K562 (cell line): ENCODE results near the gene ZNF593OS. TPM values are rescaled to one million over a fixed set of nuclear protein-coding genes. Genes with fewer than 3 reads are reported as not detected.

ENCODE experiments used
- ARID1B ChIP-seq: fragments of 450-650 bp; IDR thresholded peaks from 2 replicates; pipeline ENCODE4 v1.6.1; 2016; ENCODE audit warnings: antibody characterized with exemption, mild to moderate bottlenecking, inconsistent platforms
- ATF2 ChIP-seq: sonication (generic); formaldehyde crosslinking; IDR thresholded peaks from 2 replicates; pipeline ENCODE4 v1.8.1; 2022; ENCODE audit warnings: missing genetic modification reagents
- BACH1 ChIP-seq: fragments of 200-800 bp; sonication (Bioruptor generic); IDR thresholded peaks from 2 replicates; pipeline ENCODE4 v1.6.1; 2016; ENCODE audit warnings: missing genetic modification characterization, missing compliant biosample characterization
- GTF2A2 ChIP-seq: IDR thresholded peaks from 2 replicates; pipeline ENCODE4 v1.6.1; 2016; ENCODE audit warnings: mild to moderate bottlenecking, missing genetic modification characterization, missing compliant biosample characterization
- PRDM10 ChIP-seq: fragments of 450-650 bp; IDR thresholded peaks from 2 replicates; pipeline ENCODE4 v1.6.1; 2018; ENCODE audit not compliant: partially characterized antibody
- PYGO2 ChIP-seq: fragments of 450-650 bp; IDR thresholded peaks from 2 replicates; pipeline ENCODE4 v1.6.1; 2016; ENCODE audit warnings: mild to moderate bottlenecking, missing genetic modification characterization, moderate library complexity, missing compliant biosample characterization
- ZNF316 ChIP-seq: fragments of 450-650 bp; IDR thresholded peaks from 2 replicates; pipeline ENCODE4 v1.6.1; 2016
- ZNF740 ChIP-seq, 3 experiments: fragments of 200-800 bp in 1 of 3; sonication (Bioruptor generic) in 1 of 3; sonication (generic) in 1 of 3; formaldehyde crosslinking in 1 of 3; IDR thresholded peaks; 2 replicates each; pipeline versions ENCODE4 v1.6.1 to v1.8.0; 2016 to 2022; ENCODE audit warnings: mild to moderate bottlenecking in 2 of 3, missing compliant biosample characterization in 2 of 3, missing genetic modification characterization in 2 of 3, missing genetic modification reagents in 1 of 3
- ZNF75A ChIP-seq: fragments of 450-650 bp; formaldehyde crosslinking; IDR thresholded peaks from 2 replicates; pipeline ENCODE4 v1.4.0; 2020; ENCODE audit warnings: mild to moderate bottlenecking
- polyA plus RNA-seq, 8 experiments: library from polyadenylated mRNA; depleted of rRNA in 4 of 8; stranded (reverse) in 5 of 8; unstranded in 3 of 8; fragments of >200 nt; fragmentation: Nextera tagmentation in 2 of 8; fragmentation: Illumina TruSeq in 1 of 8; extraction: Ambion mirVana in 2 of 8; extraction: Trizol in 1 of 8; gene quantifications; 2 replicates each; pipeline versions ENCODE4 v1.2.1 to v1.2.3, GENCODE V29; 2011 to 2014; ENCODE audit warnings: inconsistent platforms in 1 of 8, missing spikeins in 1 of 8
- total RNA-seq, 7 experiments: library from RNA; depleted of rRNA in 6 of 7; stranded (reverse); fragments of >200 nt in 6 of 7; fragmentation: Illumina TruSeq in 2 of 7; extraction: Trizol in 2 of 7; gene quantifications; 2 replicates each; pipeline versions ENCODE4 v1.2.1 to v1.2.3, GENCODE V29; 2011 to 2021; ENCODE audit warnings: low replicate concordance in 1 of 7
- TF ChIP-seq, protein P1 (sequence below): fragments of 450-650 bp; formaldehyde crosslinking; IDR thresholded peaks from 2 replicates; pipeline ENCODE4 v1.4.0; 2020; ENCODE audit warnings: mild to moderate bottlenecking, moderate library complexity

The ZNF593OS gene
- total and polyA plus RNA-seq, 9 of the 15 experiments (the other 6 are each of a cell fraction or from before 2014, with no cell fraction given) = 0.24 to 0.27 TPM; not detected in 7

DNA sequence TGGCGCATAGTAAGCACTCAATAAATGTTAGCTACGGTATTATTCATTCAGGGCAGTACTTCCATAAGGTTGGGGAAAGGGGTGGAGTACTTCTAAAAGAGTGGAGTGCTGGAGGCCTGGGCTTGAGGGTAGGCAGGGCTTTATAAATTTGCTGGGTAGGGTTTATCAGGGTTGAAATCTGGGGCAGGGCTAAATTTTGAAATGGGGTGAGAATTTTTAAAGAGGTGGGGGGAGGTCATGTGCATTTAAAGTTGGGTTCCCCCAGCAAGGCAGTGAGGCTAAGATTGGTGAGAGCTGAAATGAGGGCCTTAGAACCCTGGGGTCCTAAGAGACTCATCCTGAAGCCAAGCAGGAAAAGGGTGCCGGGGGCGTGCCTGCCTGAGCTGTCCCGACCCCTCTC lies 28.8 kb upstream of the ZNF593OS start (continued):
- TF ChIP-seq PYGO2 (tag) = no peak
- TF ChIP-seq ATF2 (CRISPR knock-in tag) = no peak
- no peak for TF ChIP-seq ZNF75A (CRISPR knock-in tag)
- no peak for TF ChIP-seq ARID1B
- TF ChIP-seq GTF2A2 (tag) = 0 out of 2 replicates have a peak, but pooled peaks have one; percentile 29
- peak; percentile 28; the same call in 1 of the 2 replicates for TF ChIP-seq ZNF316
- TF ChIP-seq PRDM10 = peak; percentile 74
- no peak for TF ChIP-seq ZNF740 (CRISPR knock-in tag; IDR thresholded peaks at IDR 0.05)
- 0 out of 4 replicates have a peak, but pooled peaks of 1 of the 2 experiments have one; percentile 17 for TF ChIP-seq ZNF740 (tag; IDR thresholded peaks at IDR 0.05)
- TF ChIP-seq, protein P1, sequence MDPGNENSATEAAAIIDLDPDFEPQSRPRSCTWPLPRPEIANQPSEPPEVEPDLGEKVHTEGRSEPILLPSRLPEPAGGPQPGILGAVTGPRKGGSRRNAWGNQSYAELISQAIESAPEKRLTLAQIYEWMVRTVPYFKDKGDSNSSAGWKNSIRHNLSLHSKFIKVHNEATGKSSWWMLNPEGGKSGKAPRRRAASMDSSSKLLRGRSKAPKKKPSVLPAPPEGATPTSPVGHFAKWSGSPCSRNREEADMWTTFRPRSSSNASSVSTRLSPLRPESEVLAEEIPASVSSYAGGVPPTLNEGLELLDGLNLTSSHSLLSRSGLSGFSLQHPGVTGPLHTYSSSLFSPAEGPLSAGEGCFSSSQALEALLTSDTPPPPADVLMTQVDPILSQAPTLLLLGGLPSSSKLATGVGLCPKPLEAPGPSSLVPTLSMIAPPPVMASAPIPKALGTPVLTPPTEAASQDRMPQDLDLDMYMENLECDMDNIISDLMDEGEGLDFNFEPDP = 0 out of 2 replicates have a peak, but pooled peaks have one; percentile 4
- TF ChIP-seq BACH1 (tag) = peak; percentile 53; the same call in 1 of the 2 replicates
